GM19025 (cell line): ENCODE data around the gene ADORA3.
A peak's percentile ranks its signal among the peaks of the same experiment; 100 is the strongest.

Experiments
- ATAC-seq: cut with Tn5 transposase; IDR thresholded peaks from one replicate; pipeline ENCODE4 v1.9.1; 2021; ENCODE audit warnings: mild to moderate bottlenecking, low read depth, moderate library complexity; ENCODE audit not compliant: unreplicated experiment

The ADORA3 gene

GRCh38 chr1:111509997-111510375, 6.6 kb upstream of the ADORA3 start:
- ATAC-seq, result no peak

- peak; percentile 36 for ATAC-seq
Measured at GRCh38 chr1:111507411-111508201, 4.2 kb upstream of the ADORA3 start.

GRCh38 chr1:111506561-111506960, 3.1 kb upstream of the ADORA3 start:
- ATAC-seq, result no peak

- ATAC-seq, result peak; percentile 59
Measured at GRCh38 chr1:111505641-111506119, 2.2 kb upstream of the ADORA3 start.

DNA sequence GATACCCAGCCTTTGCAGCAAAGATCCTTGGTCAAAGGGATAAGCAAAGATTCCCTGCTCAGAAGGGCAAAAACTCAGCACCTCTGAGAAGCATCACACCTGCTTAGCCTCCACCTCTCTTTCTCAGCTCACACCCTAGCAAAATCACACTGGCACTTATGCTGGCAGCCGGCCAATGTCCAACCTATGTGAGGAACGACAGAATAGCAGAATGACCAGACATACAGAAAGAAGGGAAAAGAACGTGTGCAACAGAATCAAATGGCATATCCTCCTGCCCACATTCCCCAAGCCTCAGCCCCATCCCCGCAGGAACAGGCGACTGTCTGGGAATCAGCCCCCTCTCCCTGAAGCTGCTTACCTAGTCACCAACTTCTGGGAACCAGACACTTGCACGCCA, 664 bp upstream of the ADORA3 start:
- no peak for ATAC-seq

DNA sequence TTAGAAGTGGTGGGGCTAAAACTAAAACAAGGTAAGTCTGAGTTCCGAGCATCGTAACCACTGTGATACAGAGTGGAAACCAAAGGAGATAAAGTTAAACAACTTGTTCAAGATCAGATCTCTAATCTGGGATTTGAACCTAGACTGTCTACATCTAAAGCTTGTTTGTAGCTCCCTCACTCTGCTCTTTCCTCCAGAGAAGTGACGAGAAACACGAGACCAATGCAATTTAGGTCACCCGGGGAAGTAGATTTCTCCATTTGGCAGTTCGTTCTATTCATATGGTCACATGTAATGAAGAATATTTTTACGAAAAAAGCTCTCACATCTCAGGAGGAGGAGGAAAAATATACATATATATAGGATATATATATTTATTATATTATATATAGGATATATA, 1.8 kb downstream of the ADORA3 start:
- ATAC-seq, result no peak

GRCh38 chr1:111499026-111499785, 4.2 kb downstream of the ADORA3 start:
- no peak for ATAC-seq

DNA sequence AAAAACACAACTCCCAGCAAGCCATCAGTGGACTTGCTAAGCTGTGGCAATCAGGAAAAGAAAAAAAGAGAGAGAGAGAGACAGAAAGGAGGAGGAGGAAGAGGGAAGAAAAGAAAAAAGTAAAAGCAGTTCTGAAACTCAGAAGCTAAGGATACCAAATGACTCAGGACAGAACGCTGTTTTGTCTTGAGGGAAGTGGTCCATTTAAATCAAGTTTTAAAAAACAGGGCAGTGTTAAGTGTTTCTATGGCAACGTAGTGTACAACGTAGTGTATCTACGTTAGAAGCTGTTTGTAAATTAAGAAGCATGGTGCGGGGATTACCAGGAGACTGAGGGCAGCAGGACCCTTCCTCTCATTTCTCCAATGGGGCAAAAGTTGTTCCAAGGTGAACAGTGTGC, 5.8 kb downstream of the ADORA3 start:
- no peak for ATAC-seq

DNA sequence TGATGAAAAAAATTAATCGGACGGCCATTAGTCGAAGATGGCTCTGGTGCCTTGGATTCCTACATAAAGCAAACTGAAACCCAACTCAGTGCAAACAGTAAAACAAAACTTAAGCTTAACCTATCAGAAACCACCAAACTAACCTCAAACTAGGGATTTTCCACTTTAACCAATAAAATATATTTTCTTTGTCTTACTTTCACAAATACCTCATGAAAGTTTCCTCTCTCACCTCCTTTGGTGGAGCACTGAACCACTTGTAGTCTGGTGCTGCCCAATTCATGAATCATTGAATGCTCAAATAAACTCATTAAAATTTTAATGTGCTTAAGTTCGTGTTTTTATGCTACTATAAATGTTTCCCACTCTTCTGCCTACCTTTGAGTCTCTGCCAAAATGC, 7.0 kb downstream of the ADORA3 start:
- ATAC-seq, result no peak

GRCh38 chr1:111491070-111491469, 12.4 kb downstream of the ADORA3 start:
- no peak for ATAC-seq

DNA sequence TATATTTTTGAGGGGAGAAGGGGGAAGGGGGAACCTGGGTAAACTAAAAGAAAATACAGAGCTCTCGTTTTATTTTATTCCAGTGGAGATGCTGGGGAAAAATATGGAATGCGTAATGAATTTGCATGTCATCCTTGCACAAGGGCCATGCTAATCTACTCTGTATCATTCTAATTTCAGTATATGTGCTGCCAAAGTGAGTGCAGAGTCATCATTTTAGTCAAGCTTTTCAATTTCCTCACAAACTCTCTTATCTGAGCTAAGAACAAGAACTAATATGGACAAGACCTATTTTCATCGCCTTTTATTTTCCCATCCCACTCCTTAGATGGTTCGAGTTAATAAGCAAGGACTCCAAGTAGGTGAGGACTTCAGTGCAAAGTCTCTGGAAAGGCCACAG, 13.2 kb downstream of the ADORA3 start:
- ATAC-seq, result no peak

- ATAC-seq, result no peak
Measured at GRCh38 chr1:111489604-111490003, 13.8 kb downstream of the ADORA3 start.

GRCh38 chr1:111488669-111489068, 14.8 kb downstream of the ADORA3 start:
- no peak for ATAC-seq

GRCh38 chr1:111487133-111487532, 16.3 kb downstream of the ADORA3 start:
- no peak for ATAC-seq

- ATAC-seq, result no peak
Measured at GRCh38 chr1:111486431-111486830, 17.0 kb downstream of the ADORA3 start.

DNA sequence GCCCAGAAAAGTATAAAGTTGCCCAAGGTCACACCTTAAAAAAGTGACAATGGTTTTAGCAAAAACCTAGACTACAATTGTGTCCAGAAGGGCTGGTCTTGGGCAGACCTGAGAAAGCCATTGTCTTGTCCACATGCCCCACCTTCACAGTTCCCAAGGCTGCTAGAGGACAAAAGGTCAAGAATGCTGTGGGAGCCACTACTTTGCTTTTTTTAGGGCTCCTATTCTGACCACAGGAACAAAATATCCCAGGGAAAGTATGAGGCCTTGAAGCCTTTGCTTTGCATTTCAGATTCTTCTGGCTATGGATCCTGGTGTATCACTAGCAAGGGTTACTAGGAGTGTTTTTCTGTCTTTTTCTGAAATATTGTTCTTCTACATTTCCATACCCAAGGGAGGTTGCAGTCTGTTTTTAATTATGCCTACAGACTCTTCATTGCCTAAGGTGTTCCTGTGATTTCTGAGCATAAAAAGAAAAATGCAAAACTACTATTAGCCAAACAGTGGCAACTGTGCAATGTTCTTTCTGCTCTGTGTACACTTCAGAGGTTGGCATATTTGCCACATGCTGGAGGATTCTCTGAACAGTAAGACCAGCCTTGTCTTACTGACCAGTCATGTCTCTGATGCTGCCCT, 18.9 kb downstream of the ADORA3 start:
- ATAC-seq, result no peak

DNA sequence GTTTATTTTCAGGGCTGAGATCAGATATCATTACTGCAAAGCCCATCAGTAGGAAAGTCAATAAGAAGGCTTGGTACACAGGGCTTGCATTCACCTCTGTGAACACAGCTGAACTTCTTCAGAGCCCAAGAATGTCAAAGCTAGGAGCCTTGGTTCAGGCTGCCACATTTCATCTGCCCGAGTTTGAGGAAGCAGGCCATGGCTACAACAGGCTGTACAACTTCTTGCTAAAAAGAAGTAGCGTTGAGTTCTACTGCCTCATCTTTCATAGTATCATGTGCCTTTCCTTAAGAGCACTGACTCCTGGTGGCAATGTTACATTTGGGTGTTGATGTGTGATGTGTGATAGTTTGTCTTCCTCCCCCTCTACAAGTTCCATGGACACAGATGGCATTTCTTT, 19.6 kb downstream of the ADORA3 start:
- ATAC-seq, result no peak

GRCh38 chr1:111483166-111483565, 20.3 kb downstream of the ADORA3 start:
- no peak for ATAC-seq

DNA sequence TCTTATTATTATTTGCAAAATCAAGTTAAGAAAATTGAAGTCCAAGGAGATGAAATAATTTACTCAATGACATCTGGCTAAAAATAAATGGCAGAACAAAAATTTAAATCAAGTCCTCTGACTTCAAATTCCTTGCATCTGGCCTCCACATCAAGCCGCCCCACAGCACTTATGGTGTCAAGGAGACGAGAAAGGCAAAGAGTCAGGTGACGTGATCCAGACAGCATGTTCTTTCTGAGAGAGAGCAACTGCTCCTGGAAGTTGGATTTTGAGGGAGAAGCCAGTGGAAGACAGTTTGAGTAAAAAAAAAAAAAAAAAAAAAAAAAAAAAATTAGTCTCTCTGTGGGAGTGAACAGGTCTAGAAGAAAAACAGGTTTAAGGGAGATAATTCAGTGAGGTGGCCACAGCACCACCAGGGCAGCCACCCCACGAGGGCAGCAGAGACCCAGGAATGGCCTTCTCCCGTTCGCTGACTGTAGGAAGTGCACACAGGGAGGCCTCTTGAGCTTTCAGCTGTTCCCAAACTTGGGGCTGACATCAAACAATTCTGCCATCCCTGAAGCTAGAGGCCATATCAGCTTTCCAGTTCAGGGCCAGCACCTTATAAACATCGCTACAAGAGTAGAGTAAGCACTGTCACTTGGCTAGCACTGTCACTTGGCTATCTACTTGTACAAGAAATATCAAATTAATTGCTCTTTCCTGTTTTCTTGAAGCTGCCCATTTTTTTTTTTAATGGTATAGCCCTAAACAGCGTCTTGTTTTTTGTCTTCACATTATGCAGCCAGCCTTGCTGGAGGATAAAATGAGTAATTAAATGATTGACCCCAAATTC, 21.8 kb downstream of the ADORA3 start:
- no peak for ATAC-seq

- no peak for ATAC-seq
Measured at GRCh38 chr1:111480674-111481073, 22.8 kb downstream of the ADORA3 start.
